ENCODE results near the gene L3MBTL4. TPM values are rescaled to one million over a fixed set of nuclear protein-coding genes. Genes with fewer than 3 reads are reported as not detected.

L3MBTL4 gene
- total RNA-seq, 1 experiment from 2014 or later: 0.87 TPM

GRCh38 chr18:6159426-6159825 is 255.3 kb downstream of the L3MBTL4 start:
- intact Hi-C loops (cut with micrococcal nuclease; ENCODE audit: unreplicated experiment): no loop called here
- H3K36me3 ChIP-seq (ENCODE audit: control insufficient read depth, insufficient read depth, low read length): no peaks in the 10 kb centered on the region
- H3K4me3 ChIP-seq (ENCODE audit: low read depth in 2 of 2, low read length in 2 of 2): no peak overlapping the region
- ATAC-seq (no peak), DNase-seq (ENCODE audit: low read depth, low spot score) (no peak)
- in situ Hi-C loops (cut with HindIII; ENCODE audit: low pct_unique_long_range_greater_than_20kb, low sequenced_read_pairs): no loop called here
- CTCF ChIA-PET: no interaction called here
- H3K27ac ChIP-seq (ENCODE audit: low read length): no peak overlapping the region
- TF ChIP-seq TCF7L2 (IDR thresholded peaks at IDR 0.05; ENCODE audit: low read depth, low read length) (no peak), POLR2AphosphoS5 (IDR thresholded peaks at IDR 0.05; ENCODE audit: low read depth, low read length) (no peak), SIN3A (IDR thresholded peaks at IDR 0.05; ENCODE audit: borderline replicate concordance, insufficient read depth, low read depth, low read length) (no peak)
- TF ChIP-seq, protein P1, sequence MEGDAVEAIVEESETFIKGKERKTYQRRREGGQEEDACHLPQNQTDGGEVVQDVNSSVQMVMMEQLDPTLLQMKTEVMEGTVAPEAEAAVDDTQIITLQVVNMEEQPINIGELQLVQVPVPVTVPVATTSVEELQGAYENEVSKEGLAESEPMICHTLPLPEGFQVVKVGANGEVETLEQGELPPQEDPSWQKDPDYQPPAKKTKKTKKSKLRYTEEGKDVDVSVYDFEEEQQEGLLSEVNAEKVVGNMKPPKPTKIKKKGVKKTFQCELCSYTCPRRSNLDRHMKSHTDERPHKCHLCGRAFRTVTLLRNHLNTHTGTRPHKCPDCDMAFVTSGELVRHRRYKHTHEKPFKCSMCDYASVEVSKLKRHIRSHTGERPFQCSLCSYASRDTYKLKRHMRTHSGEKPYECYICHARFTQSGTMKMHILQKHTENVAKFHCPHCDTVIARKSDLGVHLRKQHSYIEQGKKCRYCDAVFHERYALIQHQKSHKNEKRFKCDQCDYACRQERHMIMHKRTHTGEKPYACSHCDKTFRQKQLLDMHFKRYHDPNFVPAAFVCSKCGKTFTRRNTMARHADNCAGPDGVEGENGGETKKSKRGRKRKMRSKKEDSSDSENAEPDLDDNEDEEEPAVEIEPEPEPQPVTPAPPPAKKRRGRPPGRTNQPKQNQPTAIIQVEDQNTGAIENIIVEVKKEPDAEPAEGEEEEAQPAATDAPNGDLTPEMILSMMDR (IDR thresholded peaks at IDR 0.05): no peak
- TF ChIP-seq, protein P2, sequence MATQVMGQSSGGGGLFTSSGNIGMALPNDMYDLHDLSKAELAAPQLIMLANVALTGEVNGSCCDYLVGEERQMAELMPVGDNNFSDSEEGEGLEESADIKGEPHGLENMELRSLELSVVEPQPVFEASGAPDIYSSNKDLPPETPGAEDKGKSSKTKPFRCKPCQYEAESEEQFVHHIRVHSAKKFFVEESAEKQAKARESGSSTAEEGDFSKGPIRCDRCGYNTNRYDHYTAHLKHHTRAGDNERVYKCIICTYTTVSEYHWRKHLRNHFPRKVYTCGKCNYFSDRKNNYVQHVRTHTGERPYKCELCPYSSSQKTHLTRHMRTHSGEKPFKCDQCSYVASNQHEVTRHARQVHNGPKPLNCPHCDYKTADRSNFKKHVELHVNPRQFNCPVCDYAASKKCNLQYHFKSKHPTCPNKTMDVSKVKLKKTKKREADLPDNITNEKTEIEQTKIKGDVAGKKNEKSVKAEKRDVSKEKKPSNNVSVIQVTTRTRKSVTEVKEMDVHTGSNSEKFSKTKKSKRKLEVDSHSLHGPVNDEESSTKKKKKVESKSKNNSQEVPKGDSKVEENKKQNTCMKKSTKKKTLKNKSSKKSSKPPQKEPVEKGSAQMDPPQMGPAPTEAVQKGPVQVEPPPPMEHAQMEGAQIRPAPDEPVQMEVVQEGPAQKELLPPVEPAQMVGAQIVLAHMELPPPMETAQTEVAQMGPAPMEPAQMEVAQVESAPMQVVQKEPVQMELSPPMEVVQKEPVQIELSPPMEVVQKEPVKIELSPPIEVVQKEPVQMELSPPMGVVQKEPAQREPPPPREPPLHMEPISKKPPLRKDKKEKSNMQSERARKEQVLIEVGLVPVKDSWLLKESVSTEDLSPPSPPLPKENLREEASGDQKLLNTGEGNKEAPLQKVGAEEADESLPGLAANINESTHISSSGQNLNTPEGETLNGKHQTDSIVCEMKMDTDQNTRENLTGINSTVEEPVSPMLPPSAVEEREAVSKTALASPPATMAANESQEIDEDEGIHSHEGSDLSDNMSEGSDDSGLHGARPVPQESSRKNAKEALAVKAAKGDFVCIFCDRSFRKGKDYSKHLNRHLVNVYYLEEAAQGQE (IDR thresholded peaks at IDR 0.05; ENCODE audit: insufficient read depth in 1 of 2, low read depth in 2 of 2, low read length in 1 of 2): no peak
- POLR2A ChIA-PET: no interaction called here
- H3K9me3 ChIP-seq (ENCODE audit: control insufficient read depth, insufficient read depth, low read depth, low read length): no peaks in the 10 kb centered on the region
- BruUV-seq (replicated peaks): no TSS peak
- no peaks in the 10 kb centered on the region for H3K27me3 ChIP-seq (ENCODE audit: control insufficient read depth, insufficient read depth, low read length)
- no peaks in the 10 kb centered on the region for H3K4me1 ChIP-seq (ENCODE audit: control insufficient read depth, insufficient read depth, low read length)

- no peak overlapping the region for H3K4me3 ChIP-seq (ENCODE audit: low read depth in 2 of 2, low read length in 2 of 2)
- in situ Hi-C loops (cut with HindIII; ENCODE audit: low pct_unique_long_range_greater_than_20kb, low sequenced_read_pairs) (no loop called here), intact Hi-C loops (cut with micrococcal nuclease; ENCODE audit: unreplicated experiment) (no loop called here)
- H3K4me1 ChIP-seq (ENCODE audit: control insufficient read depth, insufficient read depth, low read length): no peaks in the 10 kb centered on the region
- H3K27ac ChIP-seq (ENCODE audit: low read length): no peak overlapping the region
- H3K27me3 ChIP-seq (ENCODE audit: control insufficient read depth, insufficient read depth, low read length): no peaks in the 10 kb centered on the region
- CTCF ChIA-PET: no interaction called here
- no TSS peak for BruUV-seq (replicated peaks)
- no peak for TF ChIP-seq POLR2AphosphoS5 (IDR thresholded peaks at IDR 0.05; ENCODE audit: low read depth, low read length)
- TF ChIP-seq, protein P2 (IDR thresholded peaks at IDR 0.05; ENCODE audit: insufficient read depth in 1 of 2, low read depth in 2 of 2, low read length in 1 of 2): no peak
- no peak for TF ChIP-seq SIN3A (IDR thresholded peaks at IDR 0.05; ENCODE audit: borderline replicate concordance, insufficient read depth, low read depth, low read length)
- TF ChIP-seq, protein P1 (IDR thresholded peaks at IDR 0.05): no peak
- no peak for TF ChIP-seq TCF7L2 (IDR thresholded peaks at IDR 0.05; ENCODE audit: low read depth, low read length)
- POLR2A ChIA-PET: no interaction called here
- H3K36me3 ChIP-seq (ENCODE audit: control insufficient read depth, insufficient read depth, low read length): no peaks in the 10 kb centered on the region
- DNase-seq (ENCODE audit: low read depth, low spot score): no peak
- ATAC-seq: no peak
- H3K9me3 ChIP-seq (ENCODE audit: control insufficient read depth, insufficient read depth, low read depth, low read length): no peaks in the 10 kb centered on the region; the same call in 1 of the 2 replicates
Observed at GRCh38 chr18:6158958-6159357, 255.8 kb downstream of the L3MBTL4 start.

Data from Panc1 (cell line).